Smooth muscle cell (in vitro differentiated cells): ENCODE measurements around the gene EVPL. TPM values are rescaled to one million over a fixed set of nuclear protein-coding genes. Genes with fewer than 3 reads are reported as not detected.

Source experiments
- DNase-seq: peaks from one replicate; lab custom pipeline; 2025; ENCODE audit not compliant: unreplicated experiment; lab: John Stamatoyannopoulos, UW
- H2AFZ ChIP-seq: fragments of 200-600 bp; sonication (generic); 2 replicates; pipeline ENCODE4 v1.6.0; 2016; ENCODE audit warnings: antibody characterized with exemption, low read depth, mild to moderate bottlenecking
- H3F3A ChIP-seq: fragments of 200-600 bp; sonication (generic); 2 replicates; pipeline ENCODE4 v1.6.0; 2017; ENCODE audit warnings: antibody characterized with exemption, low read depth
- H3K27ac ChIP-seq: fragments of 200-600 bp; sonication (generic); 2 replicates; pipeline ENCODE4 v1.5.1; 2016; ENCODE audit warnings: low read depth, mild to moderate bottlenecking
- H3K27me3 ChIP-seq: fragments of 200-600 bp; sonication (generic); 2 replicates; pipeline ENCODE4 v1.6.1; 2016; ENCODE audit warnings: low read depth, mild to moderate bottlenecking
- H3K36me3 ChIP-seq: fragments of 200-600 bp; sonication (generic); 2 replicates; pipeline ENCODE4 v1.5.1; 2016; ENCODE audit warnings: low read depth
- H3K4me1 ChIP-seq: fragments of 200-600 bp; sonication (generic); 2 replicates; pipeline ENCODE4 v1.5.1; 2016; ENCODE audit warnings: low read depth
- H3K4me2 ChIP-seq: fragments of 200-600 bp; sonication (generic); 2 replicates; pipeline ENCODE4 v1.6.0; 2016; ENCODE audit warnings: mild to moderate bottlenecking
- H3K4me3 ChIP-seq: fragments of 200-600 bp; sonication (generic); 2 replicates; pipeline ENCODE4 v1.5.1; 2016; ENCODE audit warnings: mild to moderate bottlenecking
- H3K79me2 ChIP-seq: fragments of 200-600 bp; sonication (generic); 2 replicates; pipeline ENCODE4 v1.6.0; 2016; ENCODE audit warnings: low read depth, mild to moderate bottlenecking
- H3K9ac ChIP-seq: fragments of 200-600 bp; sonication (generic); 2 replicates; pipeline ENCODE4 v1.6.0; 2016; ENCODE audit warnings: low read depth
- H3K9me3 ChIP-seq: fragments of 200-600 bp; sonication (generic); replicated peaks from 2 replicates; pipeline ENCODE4 v1.5.1; 2016; ENCODE audit warnings: low read depth
- H4K20me1 ChIP-seq: fragments of 200-600 bp; sonication (generic); 2 replicates; pipeline ENCODE4 v1.6.0; 2016; ENCODE audit warnings: low read depth
- WGBS: methylation state at CpG from one replicate; pipeline ENCODE4 v1.1.7; 2016; ENCODE audit warnings: low lambda C conversion rate; 5-methylcytosine and 5-hydroxymethylcytosine counted together
- polyA plus RNA-seq: library from polyadenylated mRNA; unstranded; fragments of >200 nt; fragmentation: Nextera tagmentation; extraction: Ambion mirVana; gene quantifications from 2 replicates; pipeline ENCODE4 v1.2.1, GENCODE V29; 2016
- total RNA-seq: library from RNA; depleted of rRNA; stranded (reverse); fragments of >200 nt; gene quantifications from 2 replicates; pipeline ENCODE4 v1.2.3, GENCODE V29; 2014
- TF ChIP-seq, protein P1 (sequence below): fragments of 200-600 bp; sonication (generic); IDR thresholded peaks from 2 replicates; pipeline ENCODE4 v1.5.1; 2017; ENCODE audit warnings: borderline replicate concordance, mild to moderate bottlenecking, antibody characterized with exemption; ENCODE audit not compliant: insufficient read depth, poor library complexity, severe bottlenecking

EVPL gene
- total and polyA plus RNA-seq, 2 experiments from 2014 or later: 1.6 to 2.0 TPM

DNA sequence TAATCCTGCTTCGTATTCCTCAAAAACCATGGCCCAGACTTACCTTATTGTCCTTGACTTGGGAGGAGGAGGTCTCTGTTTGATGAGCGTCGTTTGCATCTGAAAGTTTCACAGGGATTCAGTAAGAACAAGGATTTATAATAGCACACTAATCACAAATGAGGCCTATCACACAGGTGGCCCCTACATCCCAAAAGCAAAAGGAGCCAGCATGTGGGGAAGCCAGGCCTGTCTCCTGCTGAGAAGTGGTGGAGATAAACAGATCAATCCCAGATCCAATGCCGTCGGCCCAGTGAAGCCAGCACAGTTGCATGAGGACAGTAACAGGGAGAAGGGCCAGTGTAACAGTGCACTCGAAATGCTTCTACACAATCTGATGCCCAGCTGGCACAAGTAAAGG is 13.3 kb upstream of the EVPL start:
- Histone ChIP-seq H2AFZ (no peak overlapping the region), H3K4me1 (peaks cover 11% of the 10 kb centered on the region), H3K4me2 (no peak overlapping the region), H3K4me3 (no peak overlapping the region), H3K27me3 (no peaks in the 10 kb centered on the region), H3K9me3 (no peaks in the 10 kb centered on the region), H3K36me3 (peaks cover 3% of the 10 kb centered on the region), H3K9ac (no peak overlapping the region), H4K20me1 (peaks cover 30% of the 10 kb centered on the region), H3K27ac (no peak overlapping the region), H3K79me2 (no peaks in the 10 kb centered on the region), H3F3A (peaks cover 4% of the 10 kb centered on the region)
- WGBS: 84% methylated on average over 6 of the region's 6 CpGs
- TF ChIP-seq, protein P1, sequence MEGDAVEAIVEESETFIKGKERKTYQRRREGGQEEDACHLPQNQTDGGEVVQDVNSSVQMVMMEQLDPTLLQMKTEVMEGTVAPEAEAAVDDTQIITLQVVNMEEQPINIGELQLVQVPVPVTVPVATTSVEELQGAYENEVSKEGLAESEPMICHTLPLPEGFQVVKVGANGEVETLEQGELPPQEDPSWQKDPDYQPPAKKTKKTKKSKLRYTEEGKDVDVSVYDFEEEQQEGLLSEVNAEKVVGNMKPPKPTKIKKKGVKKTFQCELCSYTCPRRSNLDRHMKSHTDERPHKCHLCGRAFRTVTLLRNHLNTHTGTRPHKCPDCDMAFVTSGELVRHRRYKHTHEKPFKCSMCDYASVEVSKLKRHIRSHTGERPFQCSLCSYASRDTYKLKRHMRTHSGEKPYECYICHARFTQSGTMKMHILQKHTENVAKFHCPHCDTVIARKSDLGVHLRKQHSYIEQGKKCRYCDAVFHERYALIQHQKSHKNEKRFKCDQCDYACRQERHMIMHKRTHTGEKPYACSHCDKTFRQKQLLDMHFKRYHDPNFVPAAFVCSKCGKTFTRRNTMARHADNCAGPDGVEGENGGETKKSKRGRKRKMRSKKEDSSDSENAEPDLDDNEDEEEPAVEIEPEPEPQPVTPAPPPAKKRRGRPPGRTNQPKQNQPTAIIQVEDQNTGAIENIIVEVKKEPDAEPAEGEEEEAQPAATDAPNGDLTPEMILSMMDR: no peak
- no peak for DNase-seq

DNA sequence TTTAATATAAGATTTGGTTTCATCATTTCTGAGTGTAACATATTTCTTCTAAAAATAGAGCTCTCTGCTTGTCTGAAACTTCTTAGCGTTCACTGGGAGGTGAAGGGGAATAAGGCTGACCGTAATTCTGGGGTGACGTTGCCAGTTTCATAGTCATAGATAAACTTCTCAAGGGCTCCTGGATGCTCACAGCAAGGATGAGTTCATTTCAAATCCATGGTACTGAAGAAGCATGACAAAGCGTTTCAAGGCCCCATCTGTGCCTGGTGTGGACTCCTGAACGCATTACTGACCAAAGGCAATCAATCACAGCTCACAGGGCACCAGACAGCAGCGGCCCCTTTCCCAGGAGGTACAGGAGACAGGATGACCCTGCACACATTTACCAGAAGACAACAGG is 12.0 kb upstream of the EVPL start:
- H3F3A ChIP-seq: peaks cover 4% of the 10 kb centered on the region
- peaks cover 11% of the 10 kb centered on the region for H3K4me1 ChIP-seq
- H2AFZ ChIP-seq: no peak overlapping the region
- no peaks in the 10 kb centered on the region for H3K79me2 ChIP-seq
- no peak overlapping the region for H3K4me2 ChIP-seq
- H3K9me3 ChIP-seq: no peaks in the 10 kb centered on the region
- H3K27me3 ChIP-seq: no peaks in the 10 kb centered on the region
- WGBS: 98% methylated on average over 6 of the region's 6 CpGs
- H3K4me3 ChIP-seq: no peak overlapping the region
- no peak overlapping the region for H3K9ac ChIP-seq
- H3K27ac ChIP-seq: no peak overlapping the region
- H3K36me3 ChIP-seq: peaks cover 3% of the 10 kb centered on the region
- TF ChIP-seq, protein P1: no peak
- DNase-seq: no peak
- peaks cover 24% of the 10 kb centered on the region for H4K20me1 ChIP-seq

DNA sequence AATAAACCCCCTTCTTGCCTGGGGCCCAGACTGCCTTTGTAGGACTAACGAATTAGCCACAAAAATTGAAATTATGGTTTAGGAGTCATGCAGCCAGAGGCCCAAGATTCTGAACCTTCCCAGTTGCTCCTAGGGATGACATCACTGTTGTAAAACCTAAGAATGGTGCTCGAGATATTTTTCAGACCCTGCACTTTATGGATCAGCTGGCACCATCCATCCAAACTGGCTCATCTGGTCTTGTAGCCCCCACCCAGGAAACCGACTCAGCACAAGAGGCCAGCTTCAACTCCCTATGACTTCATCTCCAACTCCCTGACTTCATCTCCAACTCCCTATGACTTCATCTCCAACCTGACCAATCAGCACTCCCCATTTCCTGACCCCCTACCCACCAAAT is 10.9 kb upstream of the EVPL start:
- no peak overlapping the region for H3K9ac ChIP-seq
- H3K4me2 ChIP-seq: no peak overlapping the region
- H2AFZ ChIP-seq: no peak overlapping the region
- no peak overlapping the region for H3K4me3 ChIP-seq
- no peaks in the 10 kb centered on the region for H3K79me2 ChIP-seq
- H3K27ac ChIP-seq: peak overlapping the region; percentile 40
- TF ChIP-seq, protein P1: no peak
- WGBS: 56% methylated on average over 3 of the region's 3 CpGs
- peaks cover 19% of the 10 kb centered on the region for H4K20me1 ChIP-seq
- no peaks in the 10 kb centered on the region for H3K27me3 ChIP-seq
- H3F3A ChIP-seq: peaks cover 4% of the 10 kb centered on the region
- no peak for DNase-seq
- no peaks in the 10 kb centered on the region for H3K9me3 ChIP-seq
- H3K36me3 ChIP-seq: peaks cover 3% of the 10 kb centered on the region
- peaks cover 11% of the 10 kb centered on the region for H3K4me1 ChIP-seq

DNA sequence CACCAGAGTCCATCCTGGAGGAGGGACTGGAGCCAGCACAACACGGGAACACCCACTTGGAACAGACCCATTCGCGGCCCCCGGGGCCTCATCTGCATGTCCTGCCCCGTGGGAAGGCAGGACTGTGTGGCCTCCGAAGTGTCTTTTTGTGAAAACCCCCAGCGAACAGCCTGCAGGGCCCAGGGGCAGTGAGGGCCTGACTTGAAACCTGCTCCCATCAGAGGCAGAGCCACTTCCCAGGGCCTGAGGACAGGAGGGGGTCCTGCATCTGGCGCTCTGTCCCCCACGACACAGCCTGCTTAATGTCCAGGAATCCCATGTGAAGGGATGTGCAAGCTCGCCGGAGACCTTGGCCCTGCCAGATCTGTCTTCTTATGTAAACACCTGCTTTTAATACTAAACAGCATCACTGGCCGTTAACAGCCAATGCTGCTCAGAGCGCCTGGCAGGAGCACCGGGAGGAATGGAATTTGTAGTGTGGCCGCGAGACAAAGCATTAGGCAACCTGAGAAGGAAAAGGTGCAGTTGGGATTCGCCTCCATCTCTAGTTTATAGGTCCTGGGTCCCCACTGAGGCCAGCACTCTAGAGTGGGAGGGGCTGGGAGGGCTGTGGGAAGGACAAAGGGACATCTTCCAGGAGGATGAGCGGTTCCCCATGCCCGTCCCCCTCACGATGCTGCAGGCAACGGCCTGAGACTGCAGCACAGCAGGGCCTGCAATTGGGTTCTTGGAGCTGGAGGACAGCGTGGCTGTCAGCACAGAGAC is 9.6 kb upstream of the EVPL start:
- Histone ChIP-seq H3K4me1 (peaks cover 11% of the 10 kb centered on the region), H3K79me2 (no peaks in the 10 kb centered on the region), H3K4me3 (no peak overlapping the region), H3K9me3 (no peaks in the 10 kb centered on the region), H3K36me3 (peaks cover 3% of the 10 kb centered on the region), H3K27me3 (no peaks in the 10 kb centered on the region), H2AFZ (no peak overlapping the region), H3K4me2 (no peak overlapping the region), H3K9ac (no peak overlapping the region), H3F3A (peaks cover 4% of the 10 kb centered on the region), H3K27ac (no peak overlapping the region), H4K20me1 (peaks cover 13% of the 10 kb centered on the region)
- WGBS: 80% methylated on average over 21 of the region's 22 CpGs
- no peak for DNase-seq
- TF ChIP-seq, protein P1: no peak
